Occipital lobe (tissue), 1 donor: Measurements from ENCODE around the gene APPL2. TPM values are rescaled to one million over a fixed set of nuclear protein-coding genes. Genes with fewer than 3 reads are reported as not detected.

ENCODE experiments used
- total RNA-seq: library from RNA; depleted of rRNA; stranded (reverse); fragments of >200 nt; gene quantifications from one replicate; pipeline ENCODE4 v1.2.3, GENCODE V29; 2014

APPL2 gene
- total RNA-seq, 1 donor from 2014 or later = 47.1 TPM

Other genes with a start within 250 kb of the APPL2 start
- 18.7 TPM for gene NOPCHAP1, start 249.9 kb downstream of the APPL2 start, total RNA-seq
- 9.7 TPM for gene ALDH1L2, start 151.7 kb downstream of the APPL2 start, total RNA-seq
- gene WASHC4, start 128.4 kb downstream of the APPL2 start, total RNA-seq = 103 TPM
- gene C12orf75, start 94.5 kb upstream of the APPL2 start, total RNA-seq = 36.3 TPM